Endothelial cell of umbilical vein (primary cell): ENCODE data around the gene DIAPH2. TPM values are rescaled to one million over a fixed set of nuclear protein-coding genes. Genes with fewer than 3 reads are reported as not detected.

Experiments
- BruUV-seq: library from RNA; stranded (reverse); fragments of 400-500 nt; replicated peaks from 2 replicates; lab custom pipeline; 2021; lab: Mats Ljungman, UMichigan
- CTCF ChIA-PET: fragments of 300-600, 350-600 bp; sonication (Branson Sonifier 250); formaldehyde crosslinking; loops from one replicate; lab custom pipeline; 2021; ENCODE audit warnings: antibody characterized with exemption, inconsistent platforms; lab: Charles Lee
- POLR2A ChIA-PET: fragments of 300-600, 350-600 bp; sonication (Branson Sonifier 250); formaldehyde crosslinking; loops from one replicate; lab custom pipeline; 2021; ENCODE audit warnings: antibody characterized with exemption, inconsistent platforms; lab: Charles Lee
- DNase-seq: peaks from one replicate; pipeline ENCODE4 v3.0.0-alpha.2; 2011; ENCODE audit warnings: low read depth, low spot score
- FAIRE-seq: peaks from 2 replicates; lab custom pipeline; 2011; peaks lifted over from hg19 to GRCh38; lab: Jason Lieb, UNC
- H2AFZ ChIP-seq: 2 replicates; pipeline ENCODE4 v1.6.0; 2012; ENCODE audit warnings: low read depth, low read length, control low read depth, inconsistent platforms
- H3K27ac ChIP-seq: 2 replicates; pipeline ENCODE4 v1.5.1; 2011; ENCODE audit warnings: low read depth, mild to moderate bottlenecking, control low read depth, low read length, moderate library complexity; ENCODE audit not compliant: insufficient read depth
- H3K27me3 ChIP-seq, 2 experiments: 2 replicates each; pipeline versions ENCODE4 v1.6.0 to v1.6.1; 2011; ENCODE audit warnings: low read length in 2 of 2, mixed read lengths in 1 of 2; ENCODE audit not compliant: control insufficient read depth in 2 of 2, insufficient read depth in 2 of 2
- H3K36me3 ChIP-seq, 2 experiments: 2 replicates in 1 of 2; 3 replicates in 1 of 2; pipeline ENCODE4 v1.5.1; 2011; ENCODE audit warnings: low read length in 2 of 2, mild to moderate bottlenecking in 1 of 2, moderate library complexity in 1 of 2; ENCODE audit not compliant: control insufficient read depth in 2 of 2, insufficient read depth in 2 of 2; ENCODE audit errors: extremely low read depth in 1 of 2
- H3K4me1 ChIP-seq: 3 replicates; pipeline ENCODE4 v1.5.1; 2011; ENCODE audit warnings: mild to moderate bottlenecking, low read length; ENCODE audit not compliant: control insufficient read depth, insufficient read depth; ENCODE audit errors: extremely low read depth
- H3K4me2 ChIP-seq: 2 replicates; pipeline ENCODE4 v1.6.1; 2011; ENCODE audit warnings: low read length, control low read depth, mixed read lengths; ENCODE audit not compliant: insufficient read depth
- H3K4me3 ChIP-seq, 3 experiments: fragments of 200-600 bp in 1 of 3; sonication (generic), shearing (Covaris generic) in 1 of 3; replicated peaks in 1 of 3; 2 replicates each; pipeline ENCODE4 v1.5.1; 2011 to 2016; ENCODE audit warnings: control low read depth in 3 of 3, low read length in 3 of 3, mild to moderate bottlenecking in 2 of 3, inconsistent platforms in 1 of 3, low read depth in 1 of 3, moderate library complexity in 1 of 3; ENCODE audit not compliant: insufficient read depth in 1 of 3
- H3K79me2 ChIP-seq: 2 replicates; pipeline ENCODE4 v1.6.0; 2012; ENCODE audit warnings: low read length, inconsistent platforms; ENCODE audit not compliant: control insufficient read depth, insufficient read depth
- H3K9ac ChIP-seq: replicated peaks from 2 replicates; pipeline ENCODE3; 2011; ENCODE audit warnings: low read length, control low read depth; ENCODE audit not compliant: insufficient read depth; ENCODE audit errors: extremely low read depth
- H3K9me1 ChIP-seq: replicated peaks from 3 replicates; pipeline ENCODE4 v1.6.0; 2011; ENCODE audit warnings: mild to moderate bottlenecking, low read length; ENCODE audit not compliant: control insufficient read depth, insufficient read depth; ENCODE audit errors: extremely low read depth
- H3K9me3 ChIP-seq: replicated peaks from 2 replicates; pipeline ENCODE4 v1.5.1; 2012; ENCODE audit warnings: low read length, inconsistent platforms; ENCODE audit not compliant: control insufficient read depth, insufficient read depth
- H4K20me1 ChIP-seq: replicated peaks from 2 replicates; pipeline ENCODE3; 2011; ENCODE audit warnings: mild to moderate bottlenecking, low read length; ENCODE audit not compliant: control insufficient read depth, insufficient read depth; ENCODE audit errors: extremely low read depth
- CTCF ChIP-seq, 2 donors: IDR thresholded peaks; 1 replicate in 1 of 2; 2 replicates in 1 of 2; pipeline ENCODE4 v1.5.1; 2011; ENCODE audit warnings: low read length in 2 of 2, mild to moderate bottlenecking in 2 of 2, moderate library complexity in 2 of 2, control low read depth in 1 of 2, inconsistent platforms in 1 of 2, low read depth in 1 of 2; ENCODE audit not compliant: insufficient read depth in 1 of 2; ENCODE audit errors: extremely low read depth in 1 of 2
- EZH2 ChIP-seq: IDR thresholded peaks from 2 replicates; pipeline ENCODE4 v1.6.1; 2012; ENCODE audit warnings: borderline replicate concordance, low read depth, mild to moderate bottlenecking, moderate library complexity, low read length, inconsistent platforms; ENCODE audit not compliant: severe bottlenecking
- FOS ChIP-seq: IDR thresholded peaks from 2 replicates; pipeline ENCODE4 v1.6.1; 2011; ENCODE audit warnings: mild to moderate bottlenecking, low read length, moderate library complexity, borderline replicate concordance; ENCODE audit not compliant: insufficient read depth
- GATA2 ChIP-seq: IDR thresholded peaks from 2 replicates; pipeline ENCODE4 v1.7.0; 2011; ENCODE audit warnings: low read depth, mild to moderate bottlenecking, moderate library complexity, mixed read lengths, low read length; ENCODE audit not compliant: insufficient read length, insufficient read depth
- JUN ChIP-seq: IDR thresholded peaks from 2 replicates; pipeline ENCODE4 v1.6.1; 2011; ENCODE audit warnings: borderline replicate concordance, low read depth; ENCODE audit not compliant: insufficient read length, insufficient read depth
- POLR2A ChIP-seq: IDR thresholded peaks from 2 replicates; pipeline ENCODE4 v1.6.1; 2012; ENCODE audit warnings: low read depth, mild to moderate bottlenecking, control low read depth, low read length
- dilution Hi-C: fragments of 300-500 bp; cut with MboI; formaldehyde crosslinking; loops from one replicate; pipeline ENCODE4 v1.15.0; 2019; ENCODE audit warnings: low sequenced_read_pairs; ENCODE audit not compliant: extremely low pct_ligation_motif_present
- intact Hi-C: fragments of 100-400 bp; cut with micrococcal nuclease; formaldehyde crosslinking; loops from one replicate; pipeline ENCODE4 v1.10.0; 2022
- polyA plus RNA-seq, 4 experiments: library from polyadenylated mRNA; depleted of rRNA in 3 of 4; stranded (reverse) in 3 of 4; unstranded in 1 of 4; fragments of >200 nt; gene quantifications; 2 replicates each; pipeline versions ENCODE4 v1.2.1 to v1.2.3, GENCODE V29; 2011 to 2012; ENCODE audit warnings: missing spikeins in 1 of 4
- total RNA-seq: library from RNA; stranded (reverse); gene quantifications from 2 replicates; pipeline ENCODE4 v1.2.3, GENCODE V29; 2021

The DIAPH2 gene
- total and polyA plus RNA-seq, 2 donors (not counting 3 experiments of a cell fraction or from before 2014, with no cell fraction given), result 3.0 to 30.0 TPM

- peak; percentile 78 for FAIRE-seq
- peaks cover 17% of the 10 kb centered on the region for H3K4me1 ChIP-seq
- CTCF ChIA-PET, result interaction anchor here (1.2 to 1.6 kb wide), 2 partner anchors 251 to 649 kb away, joined by 3 to 5 read pairs; no protein-coding TSS in a partner anchor
Observed at GRCh38 chrX:97021680-97022079, 337.0 kb downstream of the DIAPH2 start.

More at GRCh38 chrX:97021680-97022079, 337.0 kb downstream of the DIAPH2 start:
- Histone ChIP-seq H3K9me1 (no peaks in the 10 kb centered on the region), H3K36me3 (no peaks in the 10 kb centered on the region), H4K20me1 (no peaks in the 10 kb centered on the region), H3K79me2 (no peaks in the 10 kb centered on the region), H3K27ac (peak overlapping the region; percentile 40), H3K4me3 (no peak overlapping the region), H3K27me3 (no peaks in the 10 kb centered on the region), H3K9me3 (no peaks in the 10 kb centered on the region), H3K9ac (no peak overlapping the region), H3K4me2 (peak overlapping the region; percentile 79), H2AFZ (no peak overlapping the region)
- dilution Hi-C loops (no loop called here), intact Hi-C loops (loop anchor here (5.0 kb wide), 1 partner anchor 249 kb away; no protein-coding TSS in a partner anchor)
- no peak for TF ChIP-seq POLR2A
- no peak for TF ChIP-seq EZH2
- TF ChIP-seq CTCF (IDR thresholded peaks at IDR 0.05; ENCODE audit: extremely low read depth in 1 of 2, insufficient read depth in 1 of 2, low read depth in 1 of 2, low read length in 2 of 2), result no peak
- TF ChIP-seq GATA2, result no peak
- peak; percentile 88 for TF ChIP-seq JUN
- TF ChIP-seq FOS, result peak; percentile 58
- POLR2A ChIA-PET, result no interaction called here
- no TSS peak for BruUV-seq
- DNase-seq, result peak; percentile 68
